H9 (cell line): ENCODE results near the gene PMF1. TPM values are rescaled to one million over a fixed set of nuclear protein-coding genes. Genes with fewer than 3 reads are reported as not detected.

Source experiments
- DNase-seq: peaks from one replicate; pipeline ENCODE4 v3.0.0-alpha.2; 2017
- H2AFZ ChIP-seq: one replicate; pipeline ENCODE4 v1.6.1; 2013; ENCODE audit warnings: mild to moderate bottlenecking, low read length, control low read depth, moderate library complexity
- H2AK5ac ChIP-seq: 2 replicates; pipeline ENCODE4 v1.6.1; 2013; ENCODE audit warnings: low read length, control low read depth, mixed read lengths; ENCODE audit not compliant: insufficient read length
- H2BK120ac ChIP-seq: one replicate; pipeline ENCODE4 v1.6.1; 2013; ENCODE audit warnings: low read depth, mild to moderate bottlenecking, low read length, control low read depth, inconsistent platforms; ENCODE audit not compliant: poor library complexity, severe bottlenecking
- H2BK12ac ChIP-seq: 2 replicates; pipeline ENCODE4 v1.6.1; 2013; ENCODE audit warnings: low read length, control low read depth, mixed read lengths, low read depth; ENCODE audit not compliant: insufficient read length
- H2BK15ac ChIP-seq: 2 replicates; pipeline ENCODE4 v1.6.1; 2013; ENCODE audit warnings: low read depth, low read length, control low read depth
- H2BK20ac ChIP-seq: one replicate; pipeline ENCODE4 v1.6.1; 2013; ENCODE audit warnings: low read depth, mild to moderate bottlenecking, low read length, control low read depth, inconsistent platforms; ENCODE audit not compliant: poor library complexity, severe bottlenecking
- H2BK5ac ChIP-seq: 2 replicates; pipeline ENCODE4 v1.6.1; 2013; ENCODE audit warnings: low read length, control low read depth, mixed read lengths; ENCODE audit not compliant: insufficient read length
- H3K14ac ChIP-seq: 2 replicates; pipeline ENCODE4 v1.6.1; 2013; ENCODE audit warnings: low read length, control low read depth; ENCODE audit not compliant: insufficient read depth
- H3K18ac ChIP-seq: 2 replicates; pipeline ENCODE4 v1.6.1; 2013; ENCODE audit warnings: low read depth, mild to moderate bottlenecking, mixed read lengths, low read length, control low read depth; ENCODE audit not compliant: insufficient read length
- H3K23ac ChIP-seq: 2 replicates; pipeline ENCODE4 v1.6.1; 2013; ENCODE audit warnings: low read length, control low read depth, mixed read lengths, low read depth; ENCODE audit not compliant: insufficient read length
- H3K23me2 ChIP-seq: 2 replicates; pipeline ENCODE4 v1.6.1; 2013; ENCODE audit warnings: low read depth, mild to moderate bottlenecking, mixed read lengths, low read length, control low read depth; ENCODE audit not compliant: insufficient read length, poor library complexity, severe bottlenecking
- H3K27ac ChIP-seq: 2 replicates; pipeline ENCODE4 v1.5.1; 2013; ENCODE audit warnings: low read length, control low read depth, mixed read lengths, low read depth; ENCODE audit not compliant: insufficient read length
- H3K27me3 ChIP-seq: 2 replicates; pipeline ENCODE4 v1.6.1; 2013; ENCODE audit warnings: low read length, control low read depth, inconsistent platforms; ENCODE audit not compliant: insufficient read depth
- H3K4ac ChIP-seq: 2 replicates; pipeline ENCODE4 v1.6.1; 2013; ENCODE audit warnings: low read depth, mild to moderate bottlenecking, control low read depth, inconsistent platforms, low read length, moderate library complexity
- H3K4me1 ChIP-seq: 2 replicates; pipeline ENCODE4 v1.6.1; 2013; ENCODE audit warnings: low read length, control low read depth, inconsistent platforms; ENCODE audit not compliant: insufficient read depth
- H3K4me2 ChIP-seq: 2 replicates; pipeline ENCODE4 v1.6.1; 2013; ENCODE audit warnings: low read length, control low read depth, mixed read lengths; ENCODE audit not compliant: insufficient read length, insufficient read depth
- H3K56ac ChIP-seq: 2 replicates; pipeline ENCODE4 v1.6.1; 2013; ENCODE audit warnings: low read depth, mild to moderate bottlenecking, mixed read lengths, low read length, control low read depth; ENCODE audit not compliant: insufficient read length
- H3K79me1 ChIP-seq: 2 replicates; pipeline ENCODE4 v1.6.1; 2013; ENCODE audit warnings: low read depth, mild to moderate bottlenecking, moderate library complexity, low read length, control low read depth, inconsistent platforms; ENCODE audit not compliant: insufficient read depth, poor library complexity, severe bottlenecking
- H3K79me2 ChIP-seq: 2 replicates; pipeline ENCODE4 v1.6.1; 2013; ENCODE audit warnings: low read length, control low read depth, inconsistent platforms; ENCODE audit not compliant: insufficient read depth
- H3K9ac ChIP-seq: 2 replicates; pipeline ENCODE4 v1.6.1; 2013; ENCODE audit warnings: low read length, control low read depth, mixed read lengths; ENCODE audit not compliant: insufficient read length; ENCODE audit errors: extremely low read depth
- H3K9me3 ChIP-seq: one replicate; pipeline ENCODE4 v1.6.1; 2013; ENCODE audit warnings: low read depth, low read length, inconsistent platforms; ENCODE audit not compliant: control insufficient read depth
- H3T11ph ChIP-seq: one replicate; pipeline ENCODE4 v1.6.1; 2013; ENCODE audit warnings: mild to moderate bottlenecking, low read length, control low read depth, inconsistent platforms
- H4K20me1 ChIP-seq: one replicate; pipeline ENCODE4 v1.6.1; 2013; ENCODE audit not compliant: control insufficient read depth, insufficient read length, insufficient read depth
- H4K5ac ChIP-seq: 2 replicates; pipeline ENCODE4 v1.6.1; 2013; ENCODE audit warnings: low read depth, mild to moderate bottlenecking, mixed read lengths, low read length, control low read depth; ENCODE audit not compliant: insufficient read length
- H4K8ac ChIP-seq: replicated peaks from 2 replicates; pipeline ENCODE4 v1.6.1; 2013; ENCODE audit warnings: low read length, control low read depth, mixed read lengths, low read depth; ENCODE audit not compliant: insufficient read length
- H4K91ac ChIP-seq: 2 replicates; pipeline ENCODE4 v1.6.1; 2013; ENCODE audit warnings: low read depth, mild to moderate bottlenecking, moderate library complexity, mixed read lengths, low read length, control low read depth; ENCODE audit not compliant: insufficient read length
- H3K27ac Mint-ChIP-seq, 3 experiments: 2 replicates in 2 of 3; 3 replicates in 1 of 3; pipeline ENCODE4 v1.8.0; 2020 to 2021; ENCODE audit warnings: mixed read lengths in 3 of 3, mild to moderate bottlenecking in 1 of 3, moderate library complexity in 1 of 3
- H3K27me3 Mint-ChIP-seq: 2 replicates; pipeline ENCODE4 v1.8.0; 2021; ENCODE audit warnings: low read depth, mild to moderate bottlenecking, moderate library complexity, mixed read lengths
- H3K36me3 Mint-ChIP-seq, 3 experiments: 2 replicates in 2 of 3; 3 replicates in 1 of 3; pipeline ENCODE4 v1.8.0; 2020 to 2021; ENCODE audit warnings: low read depth in 3 of 3, mixed read lengths in 3 of 3; ENCODE audit not compliant: insufficient read depth in 1 of 3
- H3K4me1 Mint-ChIP-seq, 2 experiments: 2 replicates each; pipeline ENCODE4 v1.8.0; 2020; ENCODE audit warnings: mixed read lengths in 2 of 2
- H3K4me3 Mint-ChIP-seq, 2 experiments: 2 replicates in 1 of 2; 3 replicates in 1 of 2; pipeline ENCODE4 v1.8.0; 2020 to 2021; ENCODE audit warnings: mild to moderate bottlenecking in 2 of 2, mixed read lengths in 2 of 2, moderate library complexity in 1 of 2
- H3K9me3 Mint-ChIP-seq, 2 experiments: 2 replicates in 1 of 2; 3 replicates in 1 of 2; pipeline ENCODE4 v1.8.0; 2020; ENCODE audit warnings: mild to moderate bottlenecking in 2 of 2, mixed read lengths in 2 of 2, moderate library complexity in 1 of 2
- WGBS: extraction: QIAGEN DNeasy Blood & Tissue Kit; methylation state at CpG from one replicate; pipeline ENCODE4 v1.1.7; 2013; ENCODE audit warnings: missing lambda C conversion rate, low lambda C conversion rate, mixed read lengths; ENCODE audit not compliant: insufficient read length; ENCODE audit errors: extremely low coverage; 5-methylcytosine and 5-hydroxymethylcytosine counted together
- total RNA-seq: library from RNA; stranded (reverse); gene quantifications from 2 replicates; pipeline ENCODE4 v1.2.1, GENCODE V29; 2021
- TF ChIP-seq, protein P1 (sequence below): fragments of 200-600 bp; sonication (generic); conservative IDR thresholded peaks from 3 replicates; pipeline ENCODE4 v1.8.0; 2021; ENCODE audit warnings: antibody characterized with exemption, mild to moderate bottlenecking

The PMF1 gene
- total RNA-seq, 1 experiment from 2014 or later = 136 TPM

- no peak overlapping the region for H2BK5ac ChIP-seq
- Mint-ChIP-seq H3K27me3 (no peaks in the 10 kb centered on the region), H3K9me3 (no peaks in the 10 kb centered on the region), H3K4me1 (peaks cover 24 to 28% of the 10 kb centered on the region in 2 experiments), H3K36me3 (peaks cover 2 to 37% (median 21%) of the 10 kb centered on the region in 3 experiments; a peak in 6 of 7 replicates), H3K27ac (no peak overlapping the region), H3K4me3 (no peak overlapping the region)
- no peak overlapping the region for H4K91ac ChIP-seq
- no peak overlapping the region for H4K5ac ChIP-seq
- no peaks in the 10 kb centered on the region for H3K9me3 ChIP-seq
- H2AFZ ChIP-seq = no peak overlapping the region
- H3K18ac ChIP-seq = no peak overlapping the region
- H2BK120ac ChIP-seq = no peak overlapping the region
- no peaks in the 10 kb centered on the region; the same call in 1 of the 2 replicates for H3K4me1 ChIP-seq
- no peaks in the 10 kb centered on the region for H4K20me1 ChIP-seq
- H3K9ac ChIP-seq = no peak overlapping the region
- no peak for DNase-seq
- H4K8ac ChIP-seq = no peak overlapping the region
- peaks cover 5% of the 10 kb centered on the region for H3K23me2 ChIP-seq
- no peak overlapping the region for H3K27ac ChIP-seq
- H2BK15ac ChIP-seq = no peak overlapping the region
- no peaks in the 10 kb centered on the region for H3K27me3 ChIP-seq
- H2BK20ac ChIP-seq = no peak overlapping the region
- no peak overlapping the region for H3K4me2 ChIP-seq
- no CpG with 5 or more reads among the region's 1 CpG for WGBS
- no peak overlapping the region for H3T11ph ChIP-seq
- no peak overlapping the region for H3K56ac ChIP-seq
- TF ChIP-seq, protein P1, sequence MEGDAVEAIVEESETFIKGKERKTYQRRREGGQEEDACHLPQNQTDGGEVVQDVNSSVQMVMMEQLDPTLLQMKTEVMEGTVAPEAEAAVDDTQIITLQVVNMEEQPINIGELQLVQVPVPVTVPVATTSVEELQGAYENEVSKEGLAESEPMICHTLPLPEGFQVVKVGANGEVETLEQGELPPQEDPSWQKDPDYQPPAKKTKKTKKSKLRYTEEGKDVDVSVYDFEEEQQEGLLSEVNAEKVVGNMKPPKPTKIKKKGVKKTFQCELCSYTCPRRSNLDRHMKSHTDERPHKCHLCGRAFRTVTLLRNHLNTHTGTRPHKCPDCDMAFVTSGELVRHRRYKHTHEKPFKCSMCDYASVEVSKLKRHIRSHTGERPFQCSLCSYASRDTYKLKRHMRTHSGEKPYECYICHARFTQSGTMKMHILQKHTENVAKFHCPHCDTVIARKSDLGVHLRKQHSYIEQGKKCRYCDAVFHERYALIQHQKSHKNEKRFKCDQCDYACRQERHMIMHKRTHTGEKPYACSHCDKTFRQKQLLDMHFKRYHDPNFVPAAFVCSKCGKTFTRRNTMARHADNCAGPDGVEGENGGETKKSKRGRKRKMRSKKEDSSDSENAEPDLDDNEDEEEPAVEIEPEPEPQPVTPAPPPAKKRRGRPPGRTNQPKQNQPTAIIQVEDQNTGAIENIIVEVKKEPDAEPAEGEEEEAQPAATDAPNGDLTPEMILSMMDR = no peak
- no peak overlapping the region for H2BK12ac ChIP-seq
- H3K14ac ChIP-seq = no peak overlapping the region
- no peak overlapping the region for H2AK5ac ChIP-seq
- H3K4ac ChIP-seq = no peak overlapping the region
- H3K79me1 ChIP-seq = no peaks in the 10 kb centered on the region
- H3K23ac ChIP-seq = no peak overlapping the region
- no peaks in the 10 kb centered on the region for H3K79me2 ChIP-seq
Observed at GRCh38 chr1:156163712-156164111, 49.1 kb upstream of the PMF1 start.
